Endometrial microvascular endothelial cells (primary cell): ENCODE results near the gene FANCC. TPM values are rescaled to one million over a fixed set of nuclear protein-coding genes. Genes with fewer than 3 reads are reported as not detected.
"Not testable (repeated sequence)": the region's sequence is repeated elsewhere in the genome, so short reads cannot be mapped to it uniquely, and the experiment has no call there.

Experiments used
- in situ Hi-C: cut with HindIII; loops from 2 replicates; pipeline ENCODE4 v1.10.0; 2017; ENCODE audit warnings: low sequenced_read_pairs, low pct_unique_long_range_greater_than_20kb; ENCODE audit errors: inconsistent ontology term
- total RNA-seq: library from RNA; depleted of rRNA; stranded (reverse); fragments of >200 nt; gene quantifications from one replicate; pipeline ENCODE4 v1.2.3, GENCODE V29; 2015; ENCODE audit errors: inconsistent ontology term

The FANCC gene
- total RNA-seq, 1 donor from 2014 or later = 4.6 TPM

DNA sequence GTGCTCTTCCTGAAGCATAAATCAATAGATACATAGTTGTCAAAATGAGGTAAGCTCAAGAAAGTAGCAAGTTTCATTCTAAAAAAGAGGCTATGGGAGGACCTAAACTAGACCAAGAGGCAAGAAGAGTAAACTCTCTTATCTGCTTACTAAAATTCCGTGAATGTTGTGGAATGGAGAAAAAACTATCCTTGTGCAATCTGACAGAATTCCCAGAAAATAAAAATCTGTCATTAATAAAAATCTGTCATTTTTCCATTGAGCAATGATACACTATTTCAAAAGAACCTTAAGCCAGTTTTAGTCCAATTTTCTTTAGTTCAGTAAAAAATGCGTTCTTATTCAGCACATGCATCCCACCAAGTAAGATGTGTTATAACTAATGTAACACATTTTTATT lies 15.9 kb upstream of the FANCC start:
- in situ Hi-C loops = no loop called here

DNA sequence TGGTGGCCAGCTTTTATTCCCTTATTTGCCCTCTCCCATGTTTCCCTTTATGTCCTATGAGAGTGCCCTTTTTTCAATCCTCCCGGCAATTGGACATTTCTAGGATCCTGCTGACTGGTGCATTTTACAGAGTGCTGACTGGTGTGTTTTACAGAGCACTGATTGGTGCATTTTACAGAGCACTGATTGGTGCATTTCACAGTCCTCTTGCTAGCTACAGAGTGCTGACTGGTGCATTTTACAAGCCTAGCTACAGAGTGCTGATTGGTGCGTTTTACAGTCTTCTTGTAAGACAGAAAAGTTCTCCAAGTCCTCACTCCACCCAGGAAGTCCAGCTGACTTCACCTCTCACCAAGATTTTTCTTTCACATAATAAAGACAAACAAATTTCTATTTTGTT lies 15.4 kb upstream of the FANCC start:
- in situ Hi-C loops = no loop called here

DNA sequence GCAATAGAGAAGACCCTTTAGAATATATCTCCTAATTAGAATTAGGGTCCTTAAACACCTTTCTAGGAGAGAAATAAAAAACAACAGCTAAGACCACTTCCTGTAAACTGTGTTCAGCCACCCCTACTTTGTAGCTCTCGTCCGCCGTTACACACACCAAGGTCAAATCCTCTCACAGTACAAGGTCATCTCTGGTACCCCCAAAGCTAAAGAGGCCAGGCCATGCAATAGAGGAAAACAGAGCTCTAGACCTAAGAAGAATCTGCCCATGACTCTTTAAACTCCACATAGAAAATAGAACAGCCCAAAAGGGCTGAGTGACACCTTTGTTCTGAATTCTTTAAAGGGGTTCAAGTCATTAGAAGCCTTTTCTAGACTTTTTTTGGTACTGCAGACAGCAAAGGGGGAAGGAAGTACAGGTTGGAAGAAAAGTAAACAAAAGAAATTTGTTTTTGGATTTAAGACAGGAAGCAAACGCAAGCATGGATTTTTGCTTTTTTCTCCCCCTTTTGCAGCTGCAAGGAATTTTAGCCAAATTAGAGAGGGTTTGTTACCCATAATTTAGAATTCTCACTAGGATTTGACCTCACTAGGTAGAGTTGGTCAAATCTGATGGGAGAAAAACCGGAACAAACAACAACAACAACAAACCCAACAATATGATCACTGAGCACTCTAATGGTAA lies 13.4 kb upstream of the FANCC start:
- in situ Hi-C loops = no loop called here

DNA sequence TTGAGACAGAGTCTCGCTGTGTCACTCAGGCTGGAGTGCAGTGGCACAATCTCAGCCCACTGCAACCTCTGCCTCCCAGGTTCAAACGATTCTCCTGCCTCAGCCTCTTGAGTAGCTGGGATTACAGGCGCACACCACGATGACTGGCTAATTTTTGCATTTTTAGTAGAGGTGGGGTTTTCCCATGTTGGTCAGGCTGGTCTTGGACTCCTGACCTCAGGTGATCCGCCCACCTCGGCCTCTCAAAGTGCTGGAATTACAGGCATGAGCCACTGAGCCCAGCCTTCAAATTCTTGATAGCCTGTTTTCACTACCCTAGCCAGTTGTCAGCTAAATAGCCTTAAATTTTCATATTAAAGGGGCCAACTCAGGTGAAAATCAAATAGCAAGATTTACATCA lies 11.6 kb upstream of the FANCC start:
- in situ Hi-C loops = not testable (repeated sequence)

DNA sequence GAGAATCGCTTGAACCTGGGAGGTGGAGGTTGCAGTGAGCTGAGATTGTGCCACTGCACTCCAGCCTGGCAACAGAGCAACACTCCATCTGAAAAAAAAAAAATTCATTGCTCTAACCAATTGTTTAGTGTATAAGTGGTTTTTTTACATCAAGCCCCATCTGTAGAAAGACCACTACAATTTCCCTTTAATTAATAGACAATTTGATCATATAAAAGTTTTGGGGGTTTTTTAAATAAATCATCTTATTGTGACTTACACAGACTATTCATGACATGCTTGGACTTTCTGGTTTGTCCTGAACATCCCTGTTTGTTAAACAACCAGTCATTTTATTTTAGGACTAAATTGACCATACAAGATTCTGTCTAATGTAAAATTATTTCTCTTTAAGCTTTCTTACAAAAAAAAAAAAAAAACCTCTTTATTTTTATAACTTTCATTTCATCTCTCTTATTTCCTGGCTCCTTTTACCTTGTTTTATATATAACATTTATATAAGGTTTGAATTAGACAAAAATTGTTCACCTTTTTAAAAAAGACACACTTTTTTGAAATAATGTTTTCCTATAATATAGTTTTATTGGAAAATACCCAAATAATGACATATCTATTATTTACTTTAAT lies 9.8 kb upstream of the FANCC start:
- in situ Hi-C loops = no loop called here

DNA sequence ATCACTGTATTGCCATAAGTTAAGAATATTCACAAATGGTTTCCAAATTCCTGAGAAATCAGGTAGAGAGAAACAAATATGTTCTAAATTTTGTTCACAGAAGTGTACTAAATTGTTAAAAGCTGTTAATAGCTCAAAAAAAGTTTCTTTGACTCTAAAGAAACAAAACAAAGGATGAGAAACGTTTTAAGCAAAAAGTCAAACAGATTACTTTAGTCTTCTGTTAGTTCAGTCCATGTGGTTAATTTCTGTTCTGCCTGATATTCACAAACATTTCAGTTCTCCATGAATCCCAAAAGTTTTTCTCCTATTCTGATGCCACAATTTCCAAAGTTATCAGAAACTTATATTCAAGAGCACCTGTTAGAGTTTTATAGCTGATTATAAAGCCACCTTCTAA lies 7.7 kb upstream of the FANCC start:
- in situ Hi-C loops = no loop called here

DNA sequence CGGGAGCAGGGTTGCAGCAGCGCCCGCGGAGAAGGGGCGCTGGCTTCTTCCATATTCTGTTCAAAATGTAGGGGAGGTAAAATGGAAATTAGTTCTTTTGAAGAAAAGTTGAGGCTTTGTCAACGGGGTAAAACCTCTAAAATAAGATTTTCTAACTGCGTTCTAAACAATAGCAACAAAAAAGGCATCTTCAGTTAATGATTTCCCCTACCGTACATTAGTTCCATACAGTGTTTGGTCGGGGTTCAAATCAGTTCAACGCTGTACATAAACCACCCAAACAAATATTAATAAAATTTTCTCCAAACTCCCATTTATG lies 343 bp upstream of the FANCC start:
- in situ Hi-C loops = no loop called here

DNA sequence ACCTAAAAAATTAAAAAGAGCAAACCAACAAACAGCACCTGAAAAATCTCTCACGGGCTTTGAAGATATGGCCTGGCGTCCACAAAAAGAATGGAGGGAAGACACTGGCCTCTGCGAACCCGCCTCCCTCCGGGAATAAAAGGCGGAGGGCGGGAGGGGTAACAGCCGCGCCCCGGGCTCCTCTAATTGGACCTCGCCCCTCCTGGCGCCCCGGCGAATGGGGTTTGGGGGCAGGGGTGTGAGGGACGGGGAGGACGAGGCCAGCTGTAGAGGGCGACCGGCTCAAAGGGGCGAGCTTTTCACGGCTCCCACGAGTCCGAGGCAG lies 753 bp downstream of the FANCC start:
- in situ Hi-C loops = no loop called here

DNA sequence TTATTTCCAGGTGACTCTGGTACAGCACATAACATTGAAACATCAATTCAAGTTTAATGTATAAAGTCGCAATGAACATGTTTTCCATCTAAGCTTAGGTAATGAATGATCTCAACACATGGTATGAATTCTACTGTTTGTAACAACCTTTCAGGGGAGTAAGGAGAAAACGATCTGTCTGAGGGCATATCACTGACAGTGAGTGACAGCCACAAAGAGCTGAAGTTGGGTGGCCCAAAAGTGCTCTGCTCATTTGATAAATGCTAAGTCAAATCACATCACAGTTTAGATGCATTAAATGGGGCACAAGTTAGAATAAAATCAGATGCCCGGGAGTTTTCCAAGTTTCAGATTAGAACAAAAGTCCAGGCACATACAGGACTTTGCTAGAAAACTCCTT lies 1.2 kb downstream of the FANCC start:
- in situ Hi-C loops = no loop called here

DNA sequence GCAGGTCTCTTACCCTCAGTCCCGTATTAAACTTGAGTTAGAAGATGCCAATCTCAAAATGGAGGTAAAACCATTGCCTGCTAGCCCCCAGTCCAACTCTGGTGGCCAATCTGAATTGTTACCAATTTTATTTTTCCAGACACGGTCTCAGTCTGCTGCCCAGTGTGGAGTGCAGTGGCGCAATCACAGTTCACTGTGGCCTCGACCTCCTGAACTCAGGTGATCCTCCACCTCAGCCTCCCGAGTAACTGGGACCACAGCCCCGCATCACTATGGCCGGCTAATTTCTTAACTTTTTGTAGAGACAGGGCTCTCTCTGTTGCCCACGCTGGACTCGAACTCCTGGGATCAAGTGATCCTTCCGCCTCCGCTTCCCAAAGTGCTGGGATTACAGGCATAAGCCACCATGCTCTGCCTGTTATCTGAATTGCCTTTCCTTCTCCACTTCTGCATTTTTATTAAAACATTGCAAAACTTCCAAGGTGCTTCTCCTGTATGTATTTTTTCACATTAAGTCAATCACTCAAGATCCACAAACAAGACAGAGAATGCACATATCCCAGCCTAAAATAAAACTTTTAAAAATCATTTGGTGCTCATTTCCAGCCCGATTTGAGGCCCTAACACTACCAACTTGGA lies 2.3 kb downstream of the FANCC start:
- in situ Hi-C loops = no loop called here

DNA sequence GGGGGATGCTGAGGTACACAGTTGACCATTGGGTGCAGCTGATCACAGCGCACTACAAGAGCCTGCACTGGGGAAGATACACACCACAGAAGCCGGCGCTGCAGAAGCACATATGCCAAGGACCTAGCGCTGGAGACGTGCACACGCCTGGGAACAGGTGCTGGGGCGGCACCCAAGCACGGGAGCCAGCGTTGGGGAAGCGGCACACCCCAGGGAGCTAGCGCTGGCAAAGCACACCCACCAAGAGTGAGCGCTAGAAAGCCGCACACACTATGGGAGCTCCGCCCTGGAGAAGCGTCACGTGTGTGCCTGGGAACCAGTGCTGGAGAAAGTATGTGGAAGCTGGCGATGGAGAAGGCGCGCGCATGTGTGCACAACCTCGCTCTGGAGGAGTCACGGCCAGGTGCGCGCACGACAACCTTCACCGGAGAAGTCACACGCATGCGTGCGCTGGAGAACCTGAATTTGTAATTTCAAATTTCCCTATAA lies 4.5 kb downstream of the FANCC start:
- in situ Hi-C loops = no loop called here

DNA sequence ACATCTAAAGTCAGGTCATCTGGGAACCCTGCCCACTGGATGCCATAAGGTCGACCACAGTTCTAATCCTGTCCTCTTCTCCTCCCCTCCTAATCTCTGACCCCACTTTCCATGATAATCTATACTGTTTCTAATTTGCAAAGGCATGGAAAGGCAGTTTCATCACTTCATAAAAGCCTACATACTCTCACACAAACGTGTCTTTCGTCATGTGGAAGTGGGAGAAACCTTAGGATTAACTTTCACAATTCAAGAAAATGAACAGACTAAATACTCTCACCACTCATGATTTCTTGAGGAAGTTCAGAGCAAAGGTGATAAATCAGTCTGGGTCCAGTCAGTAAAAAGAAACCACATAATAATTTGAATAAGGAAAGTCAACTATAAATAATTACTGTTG lies 5.5 kb downstream of the FANCC start:
- in situ Hi-C loops = no loop called here

DNA sequence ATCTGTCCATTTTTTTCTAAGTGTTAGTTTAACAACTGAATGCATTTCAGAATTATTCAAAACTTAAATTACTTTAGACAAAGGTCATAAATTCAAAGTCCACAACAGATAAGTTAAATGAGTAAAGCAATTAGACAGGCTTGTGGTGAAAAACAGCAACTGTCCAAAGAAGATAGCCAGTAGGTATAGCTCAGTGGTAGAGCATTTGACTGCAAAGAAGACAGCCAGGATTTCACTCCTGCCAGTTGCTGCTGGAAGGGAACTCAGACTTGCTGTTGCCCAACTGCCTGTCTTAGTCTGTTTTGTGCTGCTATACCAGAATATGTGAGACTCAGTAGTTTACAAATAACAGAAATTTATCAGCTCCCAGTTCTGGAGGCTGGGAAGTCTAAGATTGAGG lies 10.0 kb downstream of the FANCC start:
- in situ Hi-C loops = no loop called here

DNA sequence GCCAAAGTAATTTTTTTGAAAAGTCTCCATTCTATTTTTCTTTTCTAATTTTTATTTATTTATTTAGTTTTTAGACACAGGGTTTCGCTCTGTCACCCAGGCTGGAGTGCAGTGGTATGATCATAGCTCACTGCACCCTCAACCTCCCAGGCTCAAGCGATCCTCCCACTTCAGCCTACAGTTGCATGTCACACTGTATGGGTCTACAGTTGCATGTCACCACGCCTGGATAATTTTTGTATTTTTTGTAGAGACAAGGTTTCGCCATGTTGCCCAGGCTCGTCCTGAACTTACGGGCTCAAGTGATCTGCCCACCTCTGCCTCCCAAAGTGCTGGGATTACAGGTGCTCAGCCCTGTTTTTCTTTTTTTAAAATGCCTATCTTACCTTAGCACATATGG lies 10.7 kb downstream of the FANCC start:
- in situ Hi-C loops = no loop called here

DNA sequence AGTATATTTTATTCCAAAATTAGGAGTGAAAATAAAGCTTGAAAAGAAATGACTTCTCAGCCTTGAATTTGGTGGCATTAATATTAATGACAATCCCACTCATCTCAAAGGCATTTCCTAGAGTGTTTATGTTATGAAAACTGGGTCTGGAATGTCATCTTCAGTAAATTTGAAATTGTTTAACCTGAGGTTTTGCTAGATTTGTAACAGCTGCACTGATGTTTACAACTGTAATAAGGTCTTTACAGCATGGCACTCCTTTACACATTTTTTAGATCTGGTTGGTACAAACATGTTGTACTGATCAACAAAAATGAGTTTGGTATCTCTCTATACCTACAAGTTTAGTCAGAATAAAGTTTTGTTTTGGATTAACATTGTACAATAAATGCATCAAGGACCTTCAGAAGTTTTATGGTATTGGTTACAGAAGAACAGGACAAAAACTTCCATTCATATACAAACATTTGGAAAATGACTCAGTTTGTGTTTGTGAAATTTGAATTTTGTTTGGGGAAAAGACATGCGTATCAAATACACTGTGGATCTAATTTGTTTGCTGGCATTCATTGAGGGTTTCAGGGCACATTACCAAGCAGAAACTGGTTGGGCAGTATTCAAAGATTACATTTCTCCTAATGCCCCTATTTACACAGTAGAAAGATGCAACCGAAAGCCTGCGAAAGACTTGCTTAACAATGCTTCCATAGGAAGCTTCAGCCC lies 11.6 kb downstream of the FANCC start:
- in situ Hi-C loops = no loop called here

DNA sequence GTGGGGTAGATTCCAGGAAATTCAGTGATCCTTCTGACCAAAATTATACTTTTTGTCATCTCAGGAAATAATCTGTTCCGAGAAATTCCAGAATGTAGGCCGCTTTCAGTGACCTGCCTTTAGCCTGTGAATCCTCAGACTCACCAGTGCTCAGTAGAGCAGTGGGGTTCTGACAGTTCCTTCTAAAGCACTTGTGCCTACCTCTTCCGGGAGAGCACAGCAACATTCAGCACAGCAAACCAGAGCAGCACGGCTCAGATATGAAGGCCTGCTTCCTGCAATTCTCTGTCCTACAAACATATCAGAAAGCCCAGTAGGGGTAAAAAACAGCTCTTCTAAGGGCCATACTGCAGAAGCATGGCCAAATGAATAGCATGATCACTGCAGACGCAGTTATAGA lies 15.0 kb downstream of the FANCC start:
- in situ Hi-C loops = no loop called here

DNA sequence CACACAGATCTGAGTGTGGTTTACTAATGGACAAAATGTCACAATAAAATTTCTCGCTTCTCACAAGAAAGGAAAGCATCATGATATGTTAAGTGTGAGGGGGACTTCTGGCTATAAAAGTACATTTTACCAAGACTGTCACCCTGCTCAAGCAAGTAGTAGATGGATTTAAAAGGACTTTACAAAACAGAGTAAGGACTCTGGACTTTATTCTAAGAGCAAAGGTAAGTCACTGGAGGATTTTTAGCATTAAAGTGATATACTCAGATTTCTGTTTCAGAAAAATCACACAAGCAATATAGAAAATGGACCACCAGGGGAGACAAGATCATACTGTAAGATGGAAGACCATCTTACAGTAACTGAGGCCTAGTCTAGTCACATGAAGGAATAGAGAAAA lies 19.7 kb downstream of the FANCC start:
- in situ Hi-C loops = no loop called here

DNA sequence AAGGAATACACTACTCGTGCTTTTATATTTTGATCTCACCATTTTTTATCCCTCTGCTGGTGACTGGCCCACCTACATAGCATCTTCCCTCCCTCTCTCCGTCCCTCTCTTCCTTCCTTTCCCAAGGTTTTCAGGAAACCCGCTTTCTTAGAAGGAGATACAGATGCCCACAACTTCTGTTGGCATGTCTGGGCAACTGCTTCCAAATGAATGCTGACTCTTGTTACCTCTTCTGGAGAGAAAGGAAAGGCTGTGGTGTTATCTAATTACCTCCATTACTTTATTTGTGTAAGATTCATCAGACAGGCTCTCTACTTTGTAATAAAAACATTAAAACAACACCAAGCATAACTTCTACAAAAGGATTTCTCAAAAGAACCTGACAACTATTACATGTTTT lies 20.2 kb downstream of the FANCC start:
- in situ Hi-C loops = no loop called here

DNA sequence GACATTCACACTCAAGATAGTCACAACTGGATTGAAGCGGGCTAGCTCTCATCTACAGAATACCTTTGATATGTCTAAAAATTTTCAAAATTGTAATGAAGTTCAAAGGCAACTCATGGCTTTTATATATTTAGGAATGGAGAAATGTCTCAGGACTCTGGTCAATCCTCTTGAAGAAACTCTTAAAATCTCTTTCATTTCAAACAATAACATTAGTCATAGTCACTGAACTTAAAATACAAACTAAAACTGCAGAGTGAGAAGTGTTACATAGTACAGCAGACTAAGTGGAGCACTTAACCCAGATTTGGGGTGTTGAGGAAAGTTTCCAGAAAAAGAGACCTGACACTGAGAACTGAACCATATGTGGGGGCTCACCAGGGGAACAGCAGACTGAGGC lies 20.7 kb downstream of the FANCC start:
- in situ Hi-C loops = no loop called here

DNA sequence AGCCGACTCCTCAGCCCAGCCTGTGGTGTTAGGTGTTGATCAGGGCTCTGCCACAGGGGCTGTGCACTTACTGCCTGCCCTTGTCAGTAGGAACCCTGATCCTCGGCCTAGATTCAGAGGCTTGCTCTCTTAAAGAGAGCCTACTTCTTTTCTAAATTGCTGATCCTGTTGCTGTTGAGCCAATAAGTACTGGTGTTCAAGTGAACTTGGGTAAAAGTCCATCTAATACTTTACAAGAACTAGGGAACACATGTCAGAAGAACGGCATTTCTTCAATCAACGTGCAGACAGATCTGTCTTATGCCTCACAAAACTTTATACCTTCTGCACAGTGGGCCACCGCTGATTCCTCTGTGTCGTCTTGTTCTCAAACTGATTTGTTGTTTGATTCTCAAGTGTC lies 24.2 kb downstream of the FANCC start:
- in situ Hi-C loops = not testable (repeated sequence)
